Activated CD4-positive, alpha-beta T cell treated with anti-CD3 and anti-CD28 coated beads, Interleukin-2, amount 50 U/mL, for 1 hour (primary cell): Measurements from ENCODE around the gene FILIP1.

ENCODE experiments used
- DNase-seq: peaks from one replicate; pipeline ENCODE4 v3.0.0-alpha.2; 2020

Gene FILIP1

DNA sequence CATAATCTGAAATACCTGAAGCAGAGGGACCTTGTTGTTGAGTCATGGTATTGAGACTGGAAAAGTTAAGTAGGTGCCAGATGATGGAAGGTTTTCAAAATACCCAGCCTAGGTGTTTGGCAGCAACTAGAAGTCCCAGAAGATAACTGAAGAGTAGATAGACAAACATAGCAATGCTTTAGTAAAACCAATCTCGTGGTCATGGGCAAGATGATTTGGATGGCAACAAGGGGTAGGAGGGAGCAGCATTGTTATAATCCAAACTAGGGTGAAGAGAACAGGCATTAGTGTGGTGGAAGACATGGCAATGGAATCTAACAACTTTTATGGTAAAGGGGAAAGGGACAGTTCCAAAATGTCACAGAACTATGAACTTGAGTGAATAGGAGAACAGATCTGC lies 2.3 kb downstream of the FILIP1 start:
- DNase-seq, result no peak

DNA sequence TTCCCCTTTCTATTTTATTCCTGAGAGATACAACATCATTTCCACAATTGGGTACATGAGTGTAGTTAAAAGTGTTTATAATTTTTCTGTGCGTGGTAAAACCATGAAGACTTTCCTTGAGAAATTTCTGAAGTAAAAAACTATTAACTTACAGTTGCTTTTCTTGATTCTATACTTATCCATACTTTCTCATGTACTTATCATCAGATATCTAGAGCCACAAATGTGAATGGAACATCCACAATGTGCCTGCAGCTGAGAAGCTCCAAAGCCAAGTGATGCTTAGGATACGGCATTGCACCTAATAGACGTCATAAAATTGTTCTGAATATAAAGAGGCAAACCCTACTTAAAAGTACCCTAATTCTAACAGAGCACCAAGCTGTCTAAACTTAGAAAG lies 2.9 kb downstream of the FILIP1 start:
- no peak for DNase-seq

DNA sequence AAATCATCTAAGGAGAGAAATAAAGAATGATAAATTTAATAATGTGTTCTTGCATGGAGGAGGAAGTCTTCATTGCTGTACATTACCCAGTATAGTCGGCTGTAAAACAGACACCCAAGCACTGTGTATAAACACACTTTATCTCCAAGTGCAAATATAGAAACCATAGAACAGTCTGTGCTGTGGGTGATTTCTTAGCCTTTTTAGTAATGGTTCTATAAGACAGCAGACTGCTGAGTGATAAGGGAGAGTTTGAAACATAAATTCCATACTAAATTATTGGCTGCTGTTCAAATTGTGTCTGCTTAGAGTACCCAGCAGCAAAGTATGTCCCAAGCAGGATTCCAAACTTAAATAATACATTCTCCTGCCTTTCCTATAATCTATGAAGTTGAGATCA lies 4.6 kb downstream of the FILIP1 start:
- DNase-seq, result no peak

DNA sequence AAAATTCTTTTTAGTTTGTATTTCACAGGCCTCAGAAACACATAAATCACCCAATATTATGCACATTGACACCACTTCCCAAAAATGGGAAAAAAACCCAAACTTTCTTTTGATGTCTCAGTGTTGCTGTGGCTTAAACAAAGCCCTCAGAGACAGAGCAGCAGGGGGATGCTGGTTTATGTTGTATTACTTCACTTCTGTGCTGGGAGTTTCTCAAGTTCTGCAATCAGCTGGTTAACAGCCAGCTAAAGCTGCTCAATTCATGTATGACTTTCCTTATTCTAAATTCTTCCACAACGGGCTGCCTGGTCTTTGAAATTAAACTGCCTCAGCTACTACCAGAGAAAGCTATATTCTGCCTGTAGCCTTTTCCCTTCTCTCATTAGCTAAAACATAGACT lies 5.6 kb downstream of the FILIP1 start:
- DNase-seq, result no peak

DNA sequence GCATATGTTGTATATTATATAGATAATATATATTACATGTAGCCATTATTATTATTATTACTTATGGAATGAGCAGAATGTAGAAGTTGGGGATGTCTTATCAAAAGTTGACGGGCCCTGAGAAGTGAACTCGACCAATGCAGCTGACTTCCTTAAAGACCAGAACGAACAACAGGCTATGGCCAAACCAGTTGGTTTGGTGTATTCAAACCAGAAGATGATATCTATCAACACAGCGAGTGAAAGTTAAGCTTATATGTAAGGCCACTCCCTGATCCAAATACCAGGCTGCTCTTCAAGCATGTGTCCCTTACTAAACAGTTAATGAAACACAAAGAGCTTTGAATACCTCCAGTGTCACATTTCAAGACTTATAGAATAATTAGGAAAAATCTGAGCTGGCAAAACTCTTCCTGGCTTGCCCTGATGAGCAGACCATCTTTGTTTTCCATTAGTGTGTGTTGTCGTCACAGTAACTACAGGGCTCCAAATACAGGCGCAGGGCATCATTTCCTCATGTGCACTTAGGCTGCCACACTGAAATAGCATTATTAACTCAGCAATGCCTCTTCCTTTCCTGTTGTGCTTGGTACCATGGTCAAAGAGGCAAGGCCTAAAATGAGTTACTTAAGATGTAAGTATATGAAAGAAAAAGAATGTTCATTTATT lies 6.6 kb downstream of the FILIP1 start:
- DNase-seq, result no peak

DNA sequence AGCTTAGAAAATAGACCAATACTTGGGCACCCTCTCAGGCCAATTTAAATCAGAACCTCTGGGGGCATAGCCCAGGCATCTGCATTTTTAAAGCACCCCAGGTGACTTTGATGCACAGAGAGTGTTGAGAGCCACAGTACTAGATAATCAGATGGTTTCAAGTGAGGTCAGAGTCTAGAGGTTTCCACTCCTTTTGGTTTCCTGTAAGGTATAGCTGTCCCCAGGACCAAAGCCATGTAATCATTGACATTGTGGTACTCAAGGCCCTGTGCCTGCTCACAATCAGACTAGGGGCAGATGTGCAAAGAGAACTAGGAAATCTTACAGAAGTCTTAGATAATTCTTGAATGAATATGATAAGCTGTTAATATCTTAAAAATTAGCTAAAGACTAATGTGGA lies 9.1 kb downstream of the FILIP1 start:
- DNase-seq, result no peak

DNA sequence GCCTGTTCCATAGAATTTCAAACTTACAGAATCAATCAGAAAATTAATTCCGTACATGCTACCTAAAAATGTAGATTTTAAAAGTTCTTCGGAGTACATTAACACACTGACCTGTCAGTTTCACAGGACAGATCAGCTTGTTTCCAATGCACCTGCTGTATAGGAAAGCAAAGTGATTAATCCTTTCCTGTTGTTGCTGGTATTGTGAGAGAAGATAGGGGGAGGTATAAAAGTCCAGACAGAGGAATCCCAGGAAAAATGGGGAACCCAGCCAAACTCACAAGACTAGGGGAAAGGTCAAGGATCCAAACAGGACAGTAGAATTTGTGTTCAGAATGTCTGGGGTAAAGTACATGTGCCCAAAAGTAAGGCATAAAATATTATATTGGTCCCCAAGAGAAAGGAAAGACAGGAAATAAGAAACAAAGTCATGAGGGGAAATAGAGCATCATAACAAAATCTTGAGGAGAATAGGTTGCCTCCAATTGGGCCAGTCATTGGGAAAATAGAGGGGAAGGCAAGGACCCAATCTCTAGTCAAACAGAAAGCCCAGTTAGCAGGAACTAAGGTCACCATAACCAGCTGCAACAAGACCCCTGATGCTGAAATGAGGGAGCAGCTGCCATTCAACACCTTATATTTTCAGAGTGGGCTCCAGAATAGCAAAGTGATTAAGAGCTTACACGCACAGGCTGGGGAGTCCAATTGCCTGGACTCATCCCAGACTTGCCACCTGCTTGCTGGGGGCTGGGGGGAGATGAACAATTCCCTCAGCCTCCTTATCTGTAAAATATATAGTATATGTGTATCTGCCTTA lies 10.3 kb downstream of the FILIP1 start:
- DNase-seq, result no peak

DNA sequence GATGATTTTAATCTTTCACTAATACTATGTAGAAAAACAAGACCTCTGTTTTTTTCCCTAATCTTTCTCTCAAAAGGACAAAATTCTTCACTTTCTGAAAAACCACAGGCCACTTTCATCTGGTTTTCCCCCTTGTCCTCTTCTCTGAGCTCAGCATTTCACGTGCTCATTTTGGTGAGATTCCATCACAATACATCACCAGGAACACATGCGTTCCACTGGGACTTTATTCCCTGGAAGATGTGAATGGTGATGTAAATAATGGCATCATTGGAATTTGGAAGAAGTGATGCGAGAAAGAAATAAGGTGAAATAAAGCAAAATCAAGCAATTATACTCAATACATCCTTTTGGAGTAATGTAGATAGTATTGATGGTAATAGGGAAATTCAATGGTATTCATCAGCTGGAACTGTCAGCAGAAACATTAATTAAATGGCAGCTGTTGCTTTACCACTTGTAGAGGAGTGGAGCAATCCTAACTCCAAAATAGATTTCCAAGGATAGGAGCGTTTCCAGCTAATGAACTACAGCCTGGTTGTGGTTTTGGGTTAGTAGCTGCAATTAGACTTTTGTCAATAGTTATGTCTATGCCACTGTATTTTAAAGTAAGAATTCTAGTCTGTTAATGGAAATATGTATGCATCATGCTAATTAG lies 11.5 kb downstream of the FILIP1 start:
- DNase-seq, result no peak

DNA sequence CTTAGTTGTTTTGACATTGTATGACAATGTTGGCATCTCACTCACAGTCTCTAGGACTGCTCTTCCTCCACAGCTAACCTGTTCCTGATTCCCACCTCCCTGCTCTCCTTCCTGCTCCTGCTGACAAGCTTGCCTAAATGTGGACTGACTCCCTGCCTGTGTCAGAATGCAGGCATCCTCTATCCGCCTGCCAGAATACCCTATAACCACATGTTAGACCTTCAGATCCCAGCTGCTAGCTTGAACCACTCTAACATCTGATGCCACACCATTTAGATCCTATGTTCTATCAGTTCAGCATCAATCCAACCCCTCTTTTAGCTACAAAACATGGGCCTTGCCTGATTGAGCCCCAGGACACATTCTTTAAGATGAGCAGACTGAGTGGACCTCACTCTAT lies 12.2 kb downstream of the FILIP1 start:
- no peak for DNase-seq

DNA sequence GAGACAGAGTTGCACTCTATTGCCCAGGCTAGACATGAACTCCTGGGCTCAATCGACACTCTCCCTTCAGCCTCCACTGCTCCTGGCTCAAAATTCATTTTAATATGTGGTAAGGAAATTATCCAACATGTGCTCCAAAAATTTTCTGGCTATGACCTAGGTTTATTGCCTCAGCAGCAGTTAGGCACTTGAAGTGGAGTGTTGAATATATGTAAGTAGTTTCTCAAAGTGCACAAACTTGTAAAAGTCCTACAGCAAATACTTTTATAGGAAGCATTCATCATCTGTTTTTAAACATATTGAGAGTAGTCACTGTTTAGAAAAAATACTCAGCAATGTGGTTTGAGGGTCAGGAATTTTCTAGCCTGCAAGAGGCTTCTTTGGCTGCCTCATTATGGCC lies 13.2 kb downstream of the FILIP1 start:
- DNase-seq, result no peak

DNA sequence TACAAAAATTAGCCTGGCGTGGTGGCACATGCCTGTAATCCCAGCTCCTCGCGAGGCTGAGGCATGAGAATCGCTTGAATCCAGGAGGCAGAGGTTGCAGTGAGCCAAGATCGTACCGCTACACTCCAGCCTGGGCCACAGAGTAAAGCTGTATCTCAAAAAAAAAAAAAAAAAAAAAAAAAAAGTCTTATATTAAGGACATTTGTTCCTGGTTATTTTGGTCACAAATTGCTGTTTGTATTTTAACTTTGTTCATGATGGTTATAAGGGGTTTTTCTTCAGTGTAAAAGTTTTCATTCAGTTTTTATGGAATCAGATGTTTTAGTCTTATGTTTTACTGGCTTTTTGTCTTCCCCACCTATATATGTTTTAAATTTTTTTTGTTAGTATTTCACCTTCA lies 13.9 kb downstream of the FILIP1 start:
- no peak for DNase-seq

DNA sequence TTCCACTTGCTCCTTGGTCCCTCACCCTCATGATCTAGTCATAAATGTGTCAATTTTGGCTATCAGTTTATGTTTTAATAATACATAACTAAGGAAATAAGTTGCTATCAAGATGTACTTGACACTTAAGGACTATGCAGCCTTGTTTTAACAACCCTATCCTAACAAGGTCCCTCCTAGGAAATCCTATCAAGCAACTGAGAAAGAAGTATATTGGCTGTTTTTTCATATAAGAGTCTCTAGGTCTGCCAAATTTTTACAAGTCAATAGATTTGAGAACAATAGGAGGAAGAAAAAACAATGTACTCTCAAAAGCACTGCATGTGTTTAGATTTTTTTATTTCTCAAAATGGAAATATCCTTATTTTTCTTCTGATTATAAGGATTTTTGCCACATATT lies 14.7 kb downstream of the FILIP1 start:
- no peak for DNase-seq

DNA sequence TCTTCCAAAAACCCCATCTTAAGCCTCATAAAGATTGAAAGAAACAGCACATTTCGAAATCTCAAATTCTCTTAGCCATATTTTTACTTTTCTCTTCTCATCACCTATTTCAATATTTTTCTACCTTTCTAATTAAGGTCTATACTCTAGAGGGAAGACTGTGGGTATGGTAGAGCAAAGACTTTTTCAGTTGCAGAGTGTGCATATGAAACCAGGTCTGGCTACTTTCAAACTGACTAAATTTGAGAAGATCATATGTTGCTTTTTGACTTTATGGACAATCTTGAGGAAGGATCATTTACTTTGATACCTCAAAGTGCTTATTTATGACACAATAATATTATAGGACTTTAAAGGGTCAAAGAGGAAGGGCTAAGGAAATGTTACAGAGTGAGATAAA lies 20.7 kb downstream of the FILIP1 start:
- no peak for DNase-seq

DNA sequence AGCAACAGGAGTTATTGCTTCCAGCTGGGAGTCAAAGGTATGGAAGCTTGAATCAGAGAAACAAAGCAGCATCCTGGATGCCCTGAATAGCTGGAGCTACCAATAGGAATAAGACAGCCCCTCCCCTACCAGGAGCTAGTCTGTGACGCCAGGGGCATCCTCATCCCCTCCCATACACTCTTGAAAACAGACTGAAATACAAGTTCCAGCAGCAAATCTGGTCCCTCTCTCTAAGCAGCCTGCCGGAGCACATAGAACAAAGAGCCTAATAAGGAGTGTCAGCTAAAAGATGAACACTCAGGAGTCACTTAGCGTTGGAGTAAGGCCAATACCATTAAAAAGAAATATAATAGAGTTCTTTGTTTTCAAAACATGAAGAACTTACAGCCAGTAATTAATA lies 25.6 kb downstream of the FILIP1 start:
- DNase-seq, result no peak

DNA sequence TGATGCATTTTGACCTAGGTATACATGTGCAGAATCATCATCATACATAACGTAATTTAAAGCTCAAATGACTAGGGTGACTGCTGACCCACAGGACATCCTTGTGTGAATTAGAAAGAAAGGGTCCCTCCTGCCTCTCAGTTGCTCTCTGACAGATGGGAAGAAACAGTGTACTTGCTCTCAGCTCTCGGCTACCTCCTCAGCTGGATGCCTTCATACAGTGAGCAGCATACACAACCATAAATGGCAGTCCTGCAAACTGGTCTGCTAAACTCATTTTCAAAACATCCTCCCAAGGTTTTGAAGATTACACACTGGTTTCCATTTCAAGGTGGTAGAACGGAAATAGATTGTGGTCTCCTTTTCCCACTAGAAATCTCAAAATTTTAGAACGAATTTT lies 26.3 kb downstream of the FILIP1 start:
- no peak for DNase-seq

DNA sequence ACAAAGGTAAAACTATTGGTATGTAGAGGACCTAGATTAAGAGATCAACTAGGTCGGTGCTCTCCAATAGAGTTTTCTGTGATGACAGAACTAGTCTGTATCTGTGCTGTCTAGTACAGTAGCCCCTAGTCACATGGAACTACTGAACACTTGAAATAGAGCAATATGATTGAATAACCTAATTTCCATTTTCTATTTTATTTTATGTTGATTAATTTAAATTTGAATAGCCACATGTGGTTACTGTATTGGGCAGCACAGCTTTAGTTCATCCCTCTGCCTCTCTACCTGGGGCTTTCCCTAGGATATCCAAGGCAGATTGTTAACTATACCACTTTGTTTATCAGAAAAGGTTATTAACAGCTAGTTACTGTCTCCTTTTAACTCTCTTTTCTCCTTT lies 27.0 kb downstream of the FILIP1 start:
- DNase-seq, result no peak

DNA sequence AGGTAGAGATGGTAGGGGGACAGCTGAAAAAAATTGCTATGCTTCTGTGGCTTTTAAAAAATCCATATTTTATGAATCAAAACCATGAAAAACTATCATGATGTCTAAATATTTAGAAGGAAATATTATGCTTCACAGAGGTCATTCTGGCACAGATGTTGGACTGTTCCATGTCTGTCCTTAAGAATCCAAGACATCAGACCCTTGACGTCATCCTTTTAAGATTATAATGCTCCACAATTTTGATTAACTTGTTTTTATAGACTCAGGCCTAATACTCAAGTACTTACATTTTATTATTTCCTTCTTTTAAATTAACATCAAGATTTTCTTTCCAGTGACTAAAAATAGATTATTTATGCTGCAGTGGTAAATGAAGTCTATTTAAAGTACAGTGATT lies 29.7 kb downstream of the FILIP1 start:
- no peak for DNase-seq

DNA sequence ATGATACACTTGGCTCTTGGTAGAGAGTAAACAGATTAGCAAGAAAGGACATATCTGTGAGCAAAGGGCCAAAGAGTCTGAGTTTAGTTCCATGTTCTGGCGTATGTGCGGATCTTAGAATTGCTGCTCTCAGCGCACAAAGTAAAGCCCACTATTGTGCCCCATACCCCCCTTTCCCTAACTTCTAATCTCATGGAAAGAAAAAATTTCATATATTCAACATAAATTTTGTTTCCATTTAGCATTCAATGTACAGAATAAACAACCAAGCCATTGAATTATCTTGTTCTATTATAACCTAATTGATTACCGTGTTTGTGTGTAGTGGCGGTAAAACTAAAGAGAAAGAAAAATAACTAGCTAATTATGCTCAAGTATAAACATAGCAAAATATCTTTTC lies 30.5 kb downstream of the FILIP1 start:
- no peak for DNase-seq

DNA sequence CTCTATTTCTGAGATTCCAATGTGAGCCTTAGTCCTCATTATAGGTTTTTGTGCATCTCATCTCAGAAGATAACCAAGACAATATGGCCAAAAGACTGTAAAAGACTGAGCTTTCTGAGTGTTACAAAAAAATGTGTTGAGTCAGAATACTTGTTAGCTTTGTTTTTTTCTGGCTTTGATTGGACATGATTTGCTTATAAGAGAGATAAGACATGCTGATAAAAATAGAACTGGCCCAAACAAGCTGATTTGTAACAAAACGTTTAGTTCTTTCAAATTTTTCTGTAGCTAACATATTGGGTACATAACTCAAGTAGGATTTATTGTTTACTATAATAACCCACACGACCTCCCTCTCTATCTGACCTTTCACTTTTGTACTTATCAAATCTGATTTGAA lies 32.9 kb downstream of the FILIP1 start:
- no peak for DNase-seq

DNA sequence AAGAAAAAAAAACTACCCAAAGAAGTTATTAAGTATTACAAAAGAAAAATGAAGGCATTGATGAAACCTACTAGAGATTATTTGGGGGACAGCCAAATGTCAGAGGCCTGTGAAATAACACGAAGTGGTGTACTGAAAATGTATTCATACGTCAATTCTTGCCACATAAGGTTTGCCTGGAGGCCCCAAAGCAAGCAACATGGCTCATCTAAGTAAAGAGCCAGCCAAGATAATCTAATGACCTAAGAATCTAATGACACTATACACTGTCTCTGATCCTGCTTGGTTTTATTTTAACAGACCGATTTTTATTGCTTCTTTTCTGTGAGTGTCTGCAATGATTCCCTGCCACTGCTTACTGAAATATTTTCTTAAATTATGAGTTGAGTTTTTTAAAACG lies 34.7 kb downstream of the FILIP1 start:
- no peak for DNase-seq

DNA sequence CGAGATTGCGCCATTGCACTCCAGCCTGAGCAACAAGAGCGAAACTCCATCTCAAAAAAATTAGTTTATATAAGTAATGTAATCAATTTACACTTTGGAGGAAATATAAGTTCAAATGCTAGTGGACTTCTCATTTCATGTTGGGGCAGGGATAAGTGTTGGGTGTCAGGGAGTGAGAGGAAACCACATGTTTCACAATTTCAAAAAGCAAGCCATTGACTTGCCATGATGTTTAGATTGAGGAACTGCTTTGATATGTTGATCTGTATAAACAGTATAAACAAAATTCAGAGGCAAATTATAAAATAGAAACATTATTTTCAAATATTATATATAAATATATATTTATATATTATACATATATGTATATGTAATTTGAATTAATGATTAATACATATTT lies 42.7 kb downstream of the FILIP1 start:
- DNase-seq, result no peak

DNA sequence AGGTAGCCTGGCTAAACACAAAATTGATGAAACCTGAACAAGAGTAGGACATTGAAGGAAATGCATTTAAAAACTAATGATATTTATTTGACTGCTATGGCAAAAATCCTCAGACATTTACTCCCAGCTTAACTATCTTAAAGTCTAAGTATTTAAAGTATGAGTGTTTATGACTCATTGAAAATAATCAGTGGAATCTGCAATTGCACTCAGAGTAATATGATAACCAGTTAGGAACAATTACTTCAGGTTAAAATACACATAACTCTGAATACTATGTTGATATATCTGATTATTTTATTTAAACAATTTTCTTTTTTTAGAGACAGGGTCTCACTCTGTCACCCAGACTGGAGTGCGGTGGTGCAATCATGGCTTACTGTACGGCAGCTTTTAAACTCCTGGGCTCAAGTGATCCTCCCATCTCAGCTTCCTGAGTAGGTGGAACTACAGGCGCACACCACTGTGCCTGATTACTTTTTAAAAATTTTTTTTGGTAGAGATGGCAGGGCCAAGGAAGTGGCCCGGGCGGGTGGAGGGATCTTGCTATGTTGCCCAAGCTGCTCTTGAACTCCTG lies 43.9 kb downstream of the FILIP1 start:
- no peak for DNase-seq

DNA sequence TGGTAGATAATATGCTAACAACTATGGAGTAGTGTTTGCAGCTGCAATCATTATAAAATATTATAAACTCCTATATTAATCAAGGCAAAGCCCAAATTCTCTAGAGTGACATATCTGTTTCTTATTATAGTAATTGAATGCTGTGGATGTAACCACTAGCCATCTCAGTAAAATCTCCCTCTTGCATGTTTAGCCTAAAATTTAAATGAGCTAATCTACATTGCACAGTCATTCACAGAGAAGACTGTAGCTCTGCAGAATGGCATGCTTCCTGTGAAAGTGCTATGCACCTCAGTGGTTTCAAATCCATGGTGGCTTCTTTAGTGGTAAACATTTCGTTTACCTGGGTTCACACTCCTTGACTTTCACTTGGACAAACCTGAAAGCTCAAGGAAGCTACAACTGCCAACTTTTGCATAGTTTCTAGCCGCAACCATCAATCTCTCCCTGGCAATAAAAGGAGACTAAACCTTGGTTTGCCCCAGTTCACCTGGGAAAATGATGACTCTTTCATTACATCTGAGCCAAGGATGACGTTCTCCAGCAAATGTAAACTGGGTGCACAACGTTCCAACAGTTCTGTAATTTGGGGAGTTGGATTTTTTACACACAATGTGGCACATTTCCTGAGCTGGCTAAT lies 47.2 kb downstream of the FILIP1 start:
- no peak for DNase-seq

DNA sequence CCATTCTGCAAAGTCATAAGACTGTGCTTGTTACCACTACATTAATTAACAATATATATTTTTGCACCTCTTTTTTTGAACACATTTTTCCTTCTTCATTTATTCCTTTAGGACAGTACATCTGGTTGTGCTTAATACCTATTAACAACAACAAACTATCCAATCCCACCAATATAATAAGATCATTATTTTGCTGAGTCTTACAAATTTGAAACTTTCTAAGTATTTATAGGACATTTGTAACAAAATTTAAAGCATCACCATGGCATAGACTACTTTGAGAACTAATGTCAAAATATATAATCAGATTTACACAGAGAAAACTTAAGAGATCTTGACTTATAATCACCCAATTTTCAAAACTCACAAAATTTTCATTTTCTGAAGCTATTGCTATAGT lies 47.9 kb downstream of the FILIP1 start:
- DNase-seq, result no peak
